H1 (cell line): Measurements from ENCODE around the gene B3GLCT. TPM values are rescaled to one million over a fixed set of nuclear protein-coding genes. Genes with fewer than 3 reads are reported as not detected.

Experiments used
- CTCF ChIA-PET: fragments of 300-600 bp; sonication (Branson Sonifier 250); formaldehyde crosslinking; loops from one replicate; lab custom pipeline; 2021; ENCODE audit not compliant: partially characterized antibody; lab: Charles Lee
- POLR2A ChIA-PET: fragments of 300-600 bp; sonication (Branson Sonifier 250); formaldehyde crosslinking; loops from one replicate; lab custom pipeline; 2021; ENCODE audit warnings: inconsistent platforms; ENCODE audit not compliant: partially characterized antibody; lab: Charles Lee
- DNase-seq, 2 experiments: peaks; one replicate each; pipeline versions ENCODE4 v3.0.0 to v3.0.0-alpha.2; 2010 to 2022; ENCODE audit warnings: low spot score in 2 of 2, low read depth in 1 of 2, mixed read lengths in 1 of 2
- FAIRE-seq: peaks from 2 replicates; lab custom pipeline; 2011; peaks lifted over from hg19 to GRCh38; lab: Jason Lieb, UNC
- H2AFZ ChIP-seq: 2 replicates; pipeline ENCODE4 v1.8.1; 2012; ENCODE audit warnings: low read length, inconsistent platforms
- H2AK5ac ChIP-seq: 2 replicates; pipeline ENCODE4 v1.6.1; 2013; ENCODE audit warnings: low read depth, low read length
- H2BK120ac ChIP-seq: replicated peaks from 2 replicates; pipeline ENCODE3; 2013; ENCODE audit warnings: low read depth, low read length, inconsistent platforms
- H2BK12ac ChIP-seq: 2 replicates; pipeline ENCODE4 v1.6.1; 2013; ENCODE audit warnings: low read depth, low read length
- H2BK15ac ChIP-seq: 2 replicates; pipeline ENCODE4 v1.6.1; 2013; ENCODE audit warnings: low read length
- H2BK20ac ChIP-seq: 2 replicates; pipeline ENCODE4 v1.6.1; 2013; ENCODE audit warnings: low read length
- H2BK5ac ChIP-seq: 2 replicates; pipeline ENCODE4 v1.6.1; 2013; ENCODE audit warnings: low read depth, low read length
- H3K14ac ChIP-seq: 2 replicates; pipeline ENCODE4 v1.6.1; 2013; ENCODE audit warnings: inconsistent platforms; ENCODE audit not compliant: insufficient read length
- H3K18ac ChIP-seq: 2 replicates; pipeline ENCODE4 v1.6.1; 2013; ENCODE audit warnings: low read length; ENCODE audit errors: extremely low read depth
- H3K23ac ChIP-seq: 2 replicates; pipeline ENCODE4 v1.6.1; 2013; ENCODE audit warnings: inconsistent platforms; ENCODE audit not compliant: insufficient read length
- H3K23me2 ChIP-seq: 2 replicates; pipeline ENCODE4 v1.6.1; 2013; ENCODE audit warnings: low read depth, low read length
- H3K27ac ChIP-seq: 2 replicates; pipeline ENCODE4 v1.6.1; 2011; ENCODE audit warnings: low read depth, low read length, inconsistent platforms
- H3K27me3 ChIP-seq, 4 experiments: replicated peaks in 1 of 4; 1 replicate in 1 of 4; 2 replicates in 3 of 4; pipeline versions ENCODE4 v1.6.1 to v1.8.1; 2011 to 2013; ENCODE audit warnings: low read length in 3 of 4, mild to moderate bottlenecking in 3 of 4, inconsistent platforms in 2 of 4, mixed read lengths in 2 of 4, moderate library complexity in 1 of 4; ENCODE audit not compliant: control insufficient read depth in 3 of 4, insufficient read depth in 3 of 4; ENCODE audit errors: extremely low read depth in 1 of 4
- H3K36me3 ChIP-seq, 4 experiments: 2 replicates each; pipeline versions ENCODE4 v1.6.1 to v1.8.1; 2011 to 2013; ENCODE audit warnings: mild to moderate bottlenecking in 4 of 4, low read length in 3 of 4, moderate library complexity in 2 of 4, control low read depth in 1 of 4, inconsistent platforms in 1 of 4; ENCODE audit not compliant: insufficient read depth in 4 of 4, control insufficient read depth in 2 of 4
- H3K4ac ChIP-seq: replicated peaks from 2 replicates; pipeline ENCODE3; 2013; ENCODE audit warnings: low read length, low read depth, mixed read lengths, inconsistent platforms; ENCODE audit not compliant: insufficient read length
- H3K4me1 ChIP-seq, 4 experiments: replicated peaks in 1 of 4; 1 replicate in 1 of 4; 2 replicates in 3 of 4; pipeline versions ENCODE4 v1.6.1 to v1.8.1; 2011 to 2013; ENCODE audit warnings: low read length in 3 of 4, inconsistent platforms in 2 of 4, mixed read lengths in 1 of 4; ENCODE audit not compliant: insufficient read depth in 4 of 4, control insufficient read depth in 3 of 4
- H3K4me2 ChIP-seq, 2 experiments: 2 replicates each; pipeline versions ENCODE4 v1.6.1 to v1.8.1; 2011 to 2013; ENCODE audit warnings: low read depth in 2 of 2, low read length in 2 of 2, control low read depth in 1 of 2, inconsistent platforms in 1 of 2, mild to moderate bottlenecking in 1 of 2; ENCODE audit not compliant: insufficient read depth in 1 of 2
- H3K4me3 ChIP-seq, 4 experiments: fragments of 200-600, 300-600 bp in 1 of 4; sonication (generic), shearing (Covaris generic), sonication (Bioruptor Twin) in 1 of 4; 2 replicates each; pipeline versions ENCODE4 v1.5.1 to v1.8.1; 2011 to 2016; ENCODE audit warnings: low read length in 4 of 4, low read depth in 3 of 4, control low read depth in 2 of 4, inconsistent platforms in 2 of 4, mild to moderate bottlenecking in 2 of 4, mixed read lengths in 1 of 4, moderate library complexity in 1 of 4; ENCODE audit not compliant: insufficient read depth in 2 of 4; ENCODE audit errors: extremely low read depth in 1 of 4
- H3K56ac ChIP-seq: replicated peaks from 2 replicates; pipeline ENCODE3; 2013; ENCODE audit warnings: low read depth, mild to moderate bottlenecking, mixed read lengths, low read length, inconsistent platforms; ENCODE audit not compliant: insufficient read length
- H3K79me1 ChIP-seq: 2 replicates; pipeline ENCODE4 v1.6.1; 2013; ENCODE audit warnings: low read depth, low read length, control low read depth
- H3K79me2 ChIP-seq, 2 experiments: 2 replicates each; pipeline versions ENCODE4 v1.6.1 to v1.8.1; 2012 to 2013; ENCODE audit warnings: low read length in 2 of 2, mild to moderate bottlenecking in 2 of 2, inconsistent platforms in 1 of 2; ENCODE audit not compliant: insufficient read depth in 2 of 2, control insufficient read depth in 1 of 2
- H3K9ac ChIP-seq, 4 experiments: replicated peaks in 1 of 4; 1 replicate in 1 of 4; 2 replicates in 3 of 4; pipeline versions ENCODE4 v1.6.1 to v1.8.1; 2011 to 2013; ENCODE audit warnings: low read depth in 3 of 4, low read length in 3 of 4, control low read depth in 2 of 4, mild to moderate bottlenecking in 2 of 4, moderate library complexity in 2 of 4, inconsistent platforms in 1 of 4; ENCODE audit errors: extremely low read depth in 1 of 4
- H3K9me3 ChIP-seq, 2 experiments: 2 replicates each; pipeline versions ENCODE4 v1.6.1 to v1.8.1; 2012 to 2013; ENCODE audit warnings: mild to moderate bottlenecking in 2 of 2, moderate library complexity in 2 of 2, control low read depth in 1 of 2, inconsistent platforms in 1 of 2, low read depth in 1 of 2, low read length in 1 of 2, mixed read lengths in 1 of 2; ENCODE audit not compliant: insufficient read depth in 2 of 2
- H4K20me1 ChIP-seq, 2 experiments: replicated peaks in 1 of 2; 2 replicates each; pipeline versions ENCODE3 to v1.8.1; 2011 to 2013; ENCODE audit warnings: inconsistent platforms in 2 of 2, low read length in 2 of 2, mild to moderate bottlenecking in 1 of 2; ENCODE audit not compliant: insufficient read depth in 2 of 2, control insufficient read depth in 1 of 2
- H4K5ac ChIP-seq: 2 replicates; pipeline ENCODE4 v1.6.1; 2013; ENCODE audit warnings: low read length, low read depth, mixed read lengths, inconsistent platforms; ENCODE audit not compliant: insufficient read length
- H4K8ac ChIP-seq: 2 replicates; pipeline ENCODE4 v1.8.0; 2013; ENCODE audit warnings: mild to moderate bottlenecking, moderate library complexity, low read length, inconsistent platforms; ENCODE audit not compliant: insufficient read depth; ENCODE audit errors: extremely low read depth
- H4K91ac ChIP-seq: replicated peaks from 2 replicates; pipeline ENCODE3; 2013; ENCODE audit warnings: low read length, mixed read lengths, inconsistent platforms; ENCODE audit not compliant: insufficient read length
- CHD1 ChIP-seq: IDR thresholded peaks from 2 replicates; pipeline ENCODE4 v1.6.1; 2012; ENCODE audit warnings: low read depth, low read length, improper control_type of control experiment
- SP4 ChIP-seq: IDR thresholded peaks from 2 replicates; pipeline ENCODE4 v1.6.1; 2012; ENCODE audit warnings: low read length, inconsistent platforms
- WGBS, 2 experiments: shearing (Covaris generic) in 1 of 2; methylation state at CpG; one replicate each; pipeline versions ENCODE4 v1.1.6 to v1.1.7; 2013 to 2015; ENCODE audit warnings: low lambda C conversion rate in 2 of 2, mixed read lengths in 2 of 2, inconsistent platforms in 1 of 2, low coverage in 1 of 2, missing lambda C conversion rate in 1 of 2; ENCODE audit not compliant: insufficient replicate concordance in 2 of 2, insufficient coverage in 1 of 2, insufficient read length in 1 of 2; ENCODE audit errors: extremely low coverage in 1 of 2, missing lambda C conversion rate in 1 of 2; 5-methylcytosine and 5-hydroxymethylcytosine counted together
- polyA plus RNA-seq, 7 experiments: library from polyadenylated mRNA; depleted of rRNA in 3 of 7; stranded (reverse) in 5 of 7; unstranded in 2 of 7; fragments of >200 nt in 5 of 7; fragments of 200-250 nt in 2 of 7; gene quantifications; 1 replicate in 5 of 7; 2 replicates in 1 of 7; 4 replicates in 1 of 7; pipeline versions ENCODE4 v1.2.1 to v1.2.3, GENCODE V29; 2011 to 2013; ENCODE audit warnings: missing spikeins in 2 of 7, mixed read lengths in 2 of 7
- total RNA-seq: library from RNA; stranded (reverse); fragmentation: NEBNext Ultra II Directional; extraction: Animal tissue kit (Norgen Biotek cat#: 25700); gene quantifications from 2 replicates; pipeline ENCODE4 v1.2.1, GENCODE V29; 2021

B3GLCT gene
- total and polyA plus RNA-seq, 2 of the 8 experiments (the other 6 are each of a cell fraction or from before 2014, with no cell fraction given) = 1.5 to 4.1 TPM

DNA sequence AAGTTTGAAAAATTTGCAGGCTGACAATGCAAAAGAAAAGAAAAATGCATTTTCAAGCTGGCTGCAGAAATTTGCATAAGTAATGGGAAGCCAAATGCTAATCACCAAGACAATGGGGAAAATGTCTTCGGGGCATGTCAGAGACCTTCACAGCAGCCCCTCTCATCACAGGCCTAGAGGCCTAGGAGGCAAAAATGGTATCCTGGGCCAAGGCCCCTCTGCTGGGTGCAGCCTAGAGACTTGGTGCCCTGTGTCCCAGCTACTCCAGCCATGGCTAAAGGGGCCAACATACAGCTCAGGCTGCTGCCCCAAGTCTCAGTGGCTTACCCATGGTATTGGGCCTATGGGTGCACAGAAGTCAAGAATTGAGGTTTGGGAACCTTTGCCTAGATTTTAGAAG lies 155.2 kb downstream of the B3GLCT start:
- Histone ChIP-seq H2BK120ac (no peak overlapping the region), H3K27me3 (no peaks in the 10 kb centered on the region), H3K4ac (no peak overlapping the region), H4K5ac (no peak overlapping the region), H3K79me1 (no peaks in the 10 kb centered on the region), H2AFZ (no peak overlapping the region), H2BK15ac (no peak overlapping the region), H3K56ac (no peak overlapping the region), H4K20me1 (no peaks in the 10 kb centered on the region), H3K4me3 (no peak overlapping the region), H3K14ac (no peak overlapping the region), H4K8ac (no peak overlapping the region), H3K9me3 (peaks cover 32 to 33% of the 10 kb centered on the region in 2 experiments), H3K23ac (no peak overlapping the region), H2BK5ac (no peak overlapping the region), H3K79me2 (no peaks in the 10 kb centered on the region), H3K18ac (no peak overlapping the region), H3K27ac (no peak overlapping the region), H3K4me2 (no peak overlapping the region), H2AK5ac (no peak overlapping the region), H3K9ac (no peak overlapping the region), H3K4me1 (no peaks in the 10 kb centered on the region), H2BK12ac (no peak overlapping the region), H3K36me3 (no peaks in the 10 kb centered on the region), H3K23me2 (no peaks in the 10 kb centered on the region), H2BK20ac (no peak overlapping the region), H4K91ac (no peak overlapping the region)
- FAIRE-seq (no peak), DNase-seq (no peak)
- ChIA-PET POLR2A (no interaction called here), CTCF (interaction anchor here (1.1 kb wide), 1 partner anchor 20 kb away, joined by 3 read pairs; no protein-coding TSS in a partner anchor)
- WGBS, 2 experiments = 94% methylated on average over 1 of the region's 1 CpG; no CpG with 5 or more reads in 1 of the 2 experiments
- TF ChIP-seq CHD1 (no peak), SP4 (no peak)
